Neural progenitor cell (in vitro differentiated cells): ENCODE data around the gene PPP2R5C. TPM values are rescaled to one million over a fixed set of nuclear protein-coding genes. Genes with fewer than 3 reads are reported as not detected.
"Not testable (repeated sequence)": the region's sequence is repeated elsewhere in the genome, so short reads cannot be mapped to it uniquely, and the experiment has no call there.

Experiments
- DNase-seq: peaks from one replicate; pipeline ENCODE4 v3.0.0-alpha.2; 2016; ENCODE audit warnings: low spot score
- H2AFZ ChIP-seq: fragments of 200-600 bp; sonication (generic); replicated peaks from 2 replicates; pipeline ENCODE4 v1.6.1; 2016; ENCODE audit warnings: antibody characterized with exemption
- H3F3A ChIP-seq: fragments of 200-600 bp; sonication (generic); 2 replicates; pipeline ENCODE4 v1.6.1; 2016; ENCODE audit warnings: antibody characterized with exemption, low read depth
- H3K27ac ChIP-seq: fragments of 200-600 bp; sonication (generic); 2 replicates; pipeline ENCODE4 v1.5.1; 2016; ENCODE audit warnings: mild to moderate bottlenecking
- H3K27me3 ChIP-seq: fragments of 200-600 bp; sonication (generic); 2 replicates; pipeline ENCODE4 v1.6.1; 2016; ENCODE audit warnings: mild to moderate bottlenecking, moderate library complexity
- H3K36me3 ChIP-seq: fragments of 200-600 bp; sonication (generic); 2 replicates; pipeline ENCODE4 v1.5.1; 2016
- H3K4me1 ChIP-seq: fragments of 200-600 bp; sonication (generic); 2 replicates; pipeline ENCODE4 v1.6.1; 2016; ENCODE audit warnings: mixed run types
- H3K4me2 ChIP-seq: fragments of 200-600 bp; sonication (generic); 2 replicates; pipeline ENCODE4 v1.6.1; 2016
- H3K4me3 ChIP-seq: fragments of 200-600 bp; sonication (generic); 2 replicates; pipeline ENCODE4 v1.5.1; 2016
- H3K79me2 ChIP-seq: fragments of 200-600 bp; sonication (generic); 2 replicates; pipeline ENCODE4 v1.6.1; 2016; ENCODE audit warnings: low read depth
- H3K9ac ChIP-seq: fragments of 200-600 bp; sonication (generic); 2 replicates; pipeline ENCODE4 v1.6.1; 2016
- H3K9me3 ChIP-seq: fragments of 200-600 bp; sonication (generic); 2 replicates; pipeline ENCODE4 v1.5.1; 2016; ENCODE audit warnings: low read depth
- H4K20me1 ChIP-seq: fragments of 200-600 bp; sonication (generic); 2 replicates; pipeline ENCODE4 v1.6.1; 2016; ENCODE audit warnings: low read depth
- H3K27ac Mint-ChIP-seq: 3 replicates; pipeline ENCODE4 v1.8.0; 2021; ENCODE audit warnings: mixed read lengths
- H3K27me3 Mint-ChIP-seq: 2 replicates; pipeline ENCODE4 v1.8.0; 2022; ENCODE audit warnings: low read depth, mild to moderate bottlenecking, inconsistent platforms, moderate library complexity, mixed read lengths; ENCODE audit not compliant: insufficient read depth
- H3K36me3 Mint-ChIP-seq: 3 replicates; pipeline ENCODE4 v1.8.0; 2021; ENCODE audit warnings: mixed read lengths
- H3K4me1 Mint-ChIP-seq: 3 replicates; pipeline ENCODE4 v1.8.0; 2021; ENCODE audit warnings: mixed read lengths
- H3K4me3 Mint-ChIP-seq: 3 replicates; pipeline ENCODE4 v1.8.0; 2021; ENCODE audit warnings: mild to moderate bottlenecking, moderate library complexity, mixed read lengths
- H3K9me3 Mint-ChIP-seq: 3 replicates; pipeline ENCODE4 v1.8.0; 2020; ENCODE audit warnings: mixed read lengths
- CTCF ChIP-seq: fragments of 200-600 bp; sonication (generic); IDR thresholded peaks from 2 replicates; pipeline ENCODE4 v1.5.1; 2017; ENCODE audit warnings: antibody characterized with exemption, mild to moderate bottlenecking
- EZH2 ChIP-seq: fragments of 200-600 bp; sonication (generic); IDR thresholded peaks from 2 replicates; pipeline ENCODE4 v1.6.1; 2017; ENCODE audit warnings: antibody characterized with exemption, mild to moderate bottlenecking, moderate library complexity
- EZH2phosphoT487 ChIP-seq: fragments of 200-600 bp; sonication (generic); IDR thresholded peaks from 2 replicates; pipeline ENCODE4 v1.6.1; 2017; ENCODE audit warnings: antibody characterized with exemption
- total RNA-seq: library from RNA; depleted of rRNA; stranded (reverse); fragments of >200 nt; gene quantifications from 2 replicates; pipeline ENCODE4 v1.2.3, GENCODE V29; 2015; ENCODE audit warnings: low replicate concordance

Gene PPP2R5C
- total RNA-seq, 1 donor from 2014 or later = 183 TPM

DNA sequence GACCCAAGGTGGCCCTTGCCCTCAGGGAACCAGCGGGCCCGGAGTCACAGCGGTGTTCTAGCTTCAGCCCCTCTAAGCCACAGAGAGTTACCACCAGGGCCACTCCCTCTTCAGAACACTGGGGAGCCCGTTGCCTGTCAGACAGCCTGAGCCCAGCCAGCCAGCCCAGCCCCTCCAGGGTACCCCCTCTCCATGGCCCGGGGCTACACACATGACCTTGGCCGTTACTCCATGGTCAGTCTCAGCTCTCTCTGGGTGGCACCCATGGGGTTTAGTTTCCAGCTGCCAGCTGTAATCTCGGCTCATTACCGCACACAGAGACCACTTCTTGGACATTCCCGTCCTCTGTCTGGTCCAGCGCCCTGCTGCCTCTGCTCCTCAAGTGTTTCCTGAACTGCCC, 35.0 kb downstream of the PPP2R5C start:
- TF ChIP-seq EZH2 (no peak), EZH2phosphoT487 (no peak), CTCF (no peak)
- no peak for DNase-seq
- no peaks in the 10 kb centered on the region for H4K20me1 ChIP-seq
- Mint-ChIP-seq H3K27me3 (no peaks in the 10 kb centered on the region), H3K9me3 (no peaks in the 10 kb centered on the region), H3K36me3 (peaks cover 2% of the 10 kb centered on the region), H3K4me1 (peaks cover 11% of the 10 kb centered on the region), H3K27ac (no peak overlapping the region), H3K4me3 (no peak overlapping the region)
- H3K79me2 ChIP-seq = no peaks in the 10 kb centered on the region
- H3K4me1 ChIP-seq = no peaks in the 10 kb centered on the region
- H3K4me3 ChIP-seq = no peak overlapping the region
- H3K9ac ChIP-seq = no peak overlapping the region
- no peak overlapping the region for H3K4me2 ChIP-seq
- H3K9me3 ChIP-seq = no peaks in the 10 kb centered on the region
- no peak overlapping the region for H2AFZ ChIP-seq
- H3K27ac ChIP-seq = no peak overlapping the region
- no peaks in the 10 kb centered on the region for H3K27me3 ChIP-seq
- H3K36me3 ChIP-seq = no peaks in the 10 kb centered on the region
- no peaks in the 10 kb centered on the region for H3F3A ChIP-seq

DNA sequence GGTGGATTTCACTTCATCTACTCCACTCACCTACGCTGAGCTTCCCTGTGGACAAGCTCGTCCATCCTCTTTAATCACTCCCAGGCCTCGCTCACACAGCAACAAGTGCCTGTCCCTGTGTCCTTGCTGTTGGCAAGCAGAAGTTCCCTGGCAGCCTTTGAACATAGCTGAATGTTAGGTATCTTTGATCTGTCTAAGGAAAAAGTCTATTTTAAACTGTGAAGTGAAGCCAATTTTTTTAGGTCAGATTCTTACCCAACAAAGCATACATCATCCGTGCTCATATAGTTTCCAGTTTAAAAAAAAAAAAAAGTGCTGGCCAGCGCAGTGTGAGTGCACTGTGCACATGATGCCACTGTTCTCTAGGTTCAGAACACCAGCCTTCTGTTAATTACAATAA, 36.3 kb downstream of the PPP2R5C start:
- DNase-seq = no peak
- no peaks in the 10 kb centered on the region for H3K27me3 Mint-ChIP-seq
- no peak overlapping the region for H3K4me3 Mint-ChIP-seq

GRCh38 chr14:101804373-101804772, 42.9 kb downstream of the PPP2R5C start:
- not testable (repeated sequence) for H3K4me3 Mint-ChIP-seq, H3K27me3 ChIP-seq, H3K4me2 ChIP-seq, H3K9me3 ChIP-seq, H3K9me3 Mint-ChIP-seq, H3K27ac ChIP-seq, H3K79me2 ChIP-seq, H4K20me1 ChIP-seq, DNase-seq, H3K36me3 ChIP-seq, H3K27me3 Mint-ChIP-seq, H3K9ac ChIP-seq, H3K4me3 ChIP-seq, H2AFZ ChIP-seq, H3K27ac Mint-ChIP-seq, H3K36me3 Mint-ChIP-seq
- Histone ChIP-seq H3K4me1 (peaks cover 19% of the 10 kb centered on the region), H3F3A (peaks cover 24% of the 10 kb centered on the region)
- peaks cover 17% of the 10 kb centered on the region for H3K4me1 Mint-ChIP-seq

More for the DNA sequence above, 36.3 kb downstream of the PPP2R5C start:
- Histone ChIP-seq H3K27ac (no peak overlapping the region), H2AFZ (no peak overlapping the region), H4K20me1 (no peaks in the 10 kb centered on the region), H3K27me3 (no peaks in the 10 kb centered on the region), H3K4me2 (no peak overlapping the region), H3K36me3 (no peaks in the 10 kb centered on the region), H3K4me3 (no peak overlapping the region), H3F3A (no peaks in the 10 kb centered on the region), H3K9me3 (no peaks in the 10 kb centered on the region), H3K9ac (no peak overlapping the region), H3K4me1 (no peaks in the 10 kb centered on the region), H3K79me2 (no peaks in the 10 kb centered on the region)
- no peak overlapping the region for H3K27ac Mint-ChIP-seq
- no peaks in the 10 kb centered on the region for H3K9me3 Mint-ChIP-seq
- no peak for TF ChIP-seq CTCF
- TF ChIP-seq EZH2phosphoT487 = no peak
- no peak for TF ChIP-seq EZH2
- peaks cover 11% of the 10 kb centered on the region for H3K4me1 Mint-ChIP-seq
- H3K36me3 Mint-ChIP-seq = peaks cover 2% of the 10 kb centered on the region

- Histone ChIP-seq H3F3A (peaks cover 31% of the 10 kb centered on the region), H3K79me2 (peaks cover 14% of the 10 kb centered on the region), H3K4me1 (peaks cover 25% of the 10 kb centered on the region)
- DNase-seq, H3K4me3 Mint-ChIP-seq, H3K9ac ChIP-seq, H3K27ac Mint-ChIP-seq, H3K9me3 Mint-ChIP-seq, H3K4me3 ChIP-seq, H4K20me1 ChIP-seq, H3K36me3 Mint-ChIP-seq, H3K27ac ChIP-seq, H3K9me3 ChIP-seq, H3K27me3 ChIP-seq, H2AFZ ChIP-seq, H3K4me2 ChIP-seq, H3K36me3 ChIP-seq, H3K27me3 Mint-ChIP-seq: not testable (repeated sequence)
- peaks cover 31% of the 10 kb centered on the region for H3K4me1 Mint-ChIP-seq
Measured at GRCh38 chr14:101806252-101806651, 44.7 kb downstream of the PPP2R5C start.
